ENCODE results near the gene ASPSCR1.

Gene ASPSCR1

DNA sequence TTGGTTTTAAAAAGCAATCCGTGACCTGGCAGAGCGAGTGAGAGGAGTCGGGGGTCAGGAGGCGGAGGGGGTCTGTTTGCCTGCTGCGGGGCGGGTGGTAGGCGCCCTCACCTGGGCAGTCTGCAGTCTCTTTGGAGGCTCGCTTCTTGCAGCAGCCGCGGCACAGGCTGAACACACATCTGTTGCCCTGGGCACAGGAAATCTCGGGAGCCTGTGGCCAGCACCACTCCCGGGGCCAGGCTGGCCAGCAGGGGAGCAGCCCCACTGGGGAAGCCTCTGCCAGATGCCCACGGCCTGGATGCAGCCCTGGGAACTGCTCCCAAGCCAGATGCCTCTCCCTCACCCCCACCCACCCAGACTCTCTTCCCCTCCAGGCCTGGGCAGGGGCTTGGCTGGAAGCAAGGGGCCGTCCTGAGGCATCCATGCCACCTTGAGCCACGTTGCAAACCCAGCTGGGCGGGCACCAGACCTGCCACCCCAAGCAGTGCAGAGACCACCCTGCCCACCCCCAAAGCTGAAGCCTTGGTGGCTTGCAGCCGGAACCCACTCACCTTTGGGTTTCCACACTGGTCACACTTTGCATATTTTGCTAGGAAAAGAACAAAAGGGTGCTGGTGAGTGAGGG lies 80.9 kb downstream of the ASPSCR1 start:
- TF ChIP-seq, protein P1, sequence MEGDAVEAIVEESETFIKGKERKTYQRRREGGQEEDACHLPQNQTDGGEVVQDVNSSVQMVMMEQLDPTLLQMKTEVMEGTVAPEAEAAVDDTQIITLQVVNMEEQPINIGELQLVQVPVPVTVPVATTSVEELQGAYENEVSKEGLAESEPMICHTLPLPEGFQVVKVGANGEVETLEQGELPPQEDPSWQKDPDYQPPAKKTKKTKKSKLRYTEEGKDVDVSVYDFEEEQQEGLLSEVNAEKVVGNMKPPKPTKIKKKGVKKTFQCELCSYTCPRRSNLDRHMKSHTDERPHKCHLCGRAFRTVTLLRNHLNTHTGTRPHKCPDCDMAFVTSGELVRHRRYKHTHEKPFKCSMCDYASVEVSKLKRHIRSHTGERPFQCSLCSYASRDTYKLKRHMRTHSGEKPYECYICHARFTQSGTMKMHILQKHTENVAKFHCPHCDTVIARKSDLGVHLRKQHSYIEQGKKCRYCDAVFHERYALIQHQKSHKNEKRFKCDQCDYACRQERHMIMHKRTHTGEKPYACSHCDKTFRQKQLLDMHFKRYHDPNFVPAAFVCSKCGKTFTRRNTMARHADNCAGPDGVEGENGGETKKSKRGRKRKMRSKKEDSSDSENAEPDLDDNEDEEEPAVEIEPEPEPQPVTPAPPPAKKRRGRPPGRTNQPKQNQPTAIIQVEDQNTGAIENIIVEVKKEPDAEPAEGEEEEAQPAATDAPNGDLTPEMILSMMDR (IDR thresholded peaks at IDR 0.05; ENCODE audit: low read length, missing control alignments), result no peak
- no peak for DNase-seq (ENCODE audit: low read depth)
- no peak overlapping the region for H3K4me3 ChIP-seq (replicated peaks; ENCODE audit: low read depth, low read length)

GRCh38 chr17:82058855-82059249 lies 81.4 kb downstream of the ASPSCR1 start:
- H3K4me3 ChIP-seq (replicated peaks; ENCODE audit: low read depth, low read length), result no peak overlapping the region
- TF ChIP-seq, protein P1 (IDR thresholded peaks at IDR 0.05; ENCODE audit: low read length, missing control alignments), result no peak
- no peak for DNase-seq (ENCODE audit: low read depth)

- TF ChIP-seq, protein P1 (IDR thresholded peaks at IDR 0.05; ENCODE audit: low read length, missing control alignments), result no peak
- DNase-seq (ENCODE audit: low read depth), result no peak
- no peak overlapping the region for H3K4me3 ChIP-seq (replicated peaks; ENCODE audit: low read depth, low read length)
Observed at GRCh38 chr17:82059272-82060000, 82.0 kb downstream of the ASPSCR1 start.

- no peak overlapping the region for H3K4me3 ChIP-seq (replicated peaks; ENCODE audit: low read depth, low read length)
- DNase-seq (ENCODE audit: low read depth), result no peak
- TF ChIP-seq, protein P1 (IDR thresholded peaks at IDR 0.05; ENCODE audit: low read length, missing control alignments), result no peak
Observed at GRCh38 chr17:82060001-82060380, 82.6 kb downstream of the ASPSCR1 start.

DNA sequence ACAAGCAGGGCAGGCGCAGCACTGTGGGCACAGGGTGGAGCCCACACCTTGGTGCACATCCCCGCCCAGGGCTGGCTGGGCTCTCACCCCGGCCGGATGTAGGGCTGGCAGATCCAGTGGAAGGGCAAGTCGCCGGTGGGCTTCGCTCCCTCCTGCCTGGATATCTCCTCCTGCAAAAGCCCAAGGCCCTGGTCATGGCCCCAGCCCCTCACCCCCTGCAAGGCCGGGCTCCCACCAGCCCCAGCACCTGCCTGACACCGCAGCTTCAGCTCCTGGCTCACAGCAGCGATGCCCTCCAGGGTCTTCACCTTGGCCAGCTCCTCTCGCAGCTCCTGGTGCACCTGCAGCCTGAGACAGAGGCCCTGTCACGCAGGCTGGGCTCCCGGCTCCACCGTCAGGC lies 83.2 kb downstream of the ASPSCR1 start:
- DNase-seq (ENCODE audit: low read depth), result no peak
- TF ChIP-seq, protein P1 (IDR thresholded peaks at IDR 0.05; ENCODE audit: low read length, missing control alignments), result no peak
- no peak overlapping the region for H3K4me3 ChIP-seq (replicated peaks; ENCODE audit: low read depth, low read length)

DNA sequence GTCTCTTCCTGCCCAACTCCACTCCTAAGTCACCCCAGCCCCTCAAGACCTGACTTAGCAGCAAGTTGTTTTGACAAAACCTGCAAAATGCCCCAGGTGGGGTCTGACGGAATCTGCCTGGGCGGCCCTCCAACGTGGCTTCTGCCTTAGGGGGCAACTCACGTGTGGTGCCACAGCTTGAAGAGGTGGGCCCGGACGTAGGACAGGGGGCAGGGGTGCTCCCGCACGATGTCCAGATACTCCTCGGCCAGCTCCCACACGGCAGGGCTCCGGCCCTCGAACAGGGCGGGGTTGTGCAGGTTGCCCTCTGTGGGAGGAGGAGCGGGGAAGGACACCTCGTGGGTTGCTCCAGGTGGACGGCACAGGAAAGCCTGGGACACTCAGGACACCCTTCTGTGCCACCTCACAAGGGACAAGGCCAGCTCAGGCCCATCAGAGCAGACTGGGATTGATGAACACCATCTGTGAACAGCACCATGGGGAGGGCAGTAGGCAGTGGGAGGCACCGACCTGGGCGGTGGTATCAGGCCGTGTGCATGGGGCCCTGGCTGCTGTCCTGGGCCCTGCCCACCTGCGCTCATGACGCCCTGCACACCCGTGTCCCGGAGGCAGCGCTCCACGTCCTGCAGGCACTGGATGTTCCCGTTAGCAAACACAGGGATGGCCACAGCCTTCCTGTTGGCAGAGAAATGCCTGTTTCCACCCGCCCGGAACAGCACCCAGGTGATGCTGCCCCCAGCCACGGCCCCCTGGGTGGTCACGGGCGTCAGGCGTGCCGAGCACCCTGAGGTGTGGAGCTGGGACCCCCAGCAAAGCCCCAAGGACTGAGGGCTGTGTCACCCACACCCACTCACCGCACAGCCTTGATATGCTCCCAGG lies 83.9 kb downstream of the ASPSCR1 start:
- DNase-seq (ENCODE audit: low read depth), result no peak
- no peak overlapping the region for H3K4me3 ChIP-seq (replicated peaks; ENCODE audit: low read depth, low read length)
- TF ChIP-seq, protein P1 (IDR thresholded peaks at IDR 0.05; ENCODE audit: low read length, missing control alignments), result no peak
